Activated naive CD8-positive, alpha-beta T cell treated with anti-CD3 and anti-CD28 coated beads, Interleukin-2, amount 50 U/mL, for 24 hours (primary cell): ENCODE data around the gene TSC22D2.

Source experiments
- ATAC-seq: fragments of 150-1000 bp; cut with Tn5 transposase; one replicate; pipeline ENCODE4 v1.10.0; 2021
- DNase-seq: peaks from one replicate; pipeline ENCODE4 v3.0.0; 2021
- H3K27ac Mint-ChIP-seq: one replicate; pipeline ENCODE4 v1.8.0; 2021; ENCODE audit warnings: mild to moderate bottlenecking, mixed read lengths
- H3K27me3 Mint-ChIP-seq: one replicate; pipeline ENCODE4 v1.8.0; 2021; ENCODE audit warnings: mixed read lengths
- H3K36me3 Mint-ChIP-seq: one replicate; pipeline ENCODE4 v1.8.0; 2021; ENCODE audit warnings: low read depth, mixed read lengths
- H3K4me1 Mint-ChIP-seq: one replicate; pipeline ENCODE4 v1.8.0; 2021; ENCODE audit warnings: mixed read lengths
- H3K4me3 Mint-ChIP-seq: one replicate; pipeline ENCODE4 v1.8.0; 2021; ENCODE audit warnings: mild to moderate bottlenecking, moderate library complexity, mixed read lengths
- H3K9me3 Mint-ChIP-seq: one replicate; pipeline ENCODE4 v1.8.0; 2021; ENCODE audit warnings: mixed read lengths

TSC22D2 gene

DNA sequence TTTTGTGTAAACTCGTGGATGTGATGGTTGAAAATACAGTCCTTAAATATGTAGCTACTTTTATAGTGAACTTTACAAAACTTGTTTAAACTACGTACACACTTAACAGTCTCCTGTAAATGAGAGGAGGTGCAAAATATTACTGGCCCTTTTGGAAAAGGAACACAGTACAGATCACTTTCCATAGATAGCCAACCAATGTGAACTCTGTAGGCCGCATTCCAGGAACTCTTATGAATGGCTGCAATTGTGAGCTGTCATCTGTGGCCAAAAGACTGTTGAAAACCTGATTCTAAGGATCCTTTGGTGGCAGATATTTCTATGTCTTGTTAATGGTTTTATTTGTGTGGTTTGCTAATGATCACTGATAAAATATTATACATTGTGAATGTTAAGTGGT, 6.2 kb downstream of the TSC22D2 start:
- Mint-ChIP-seq H3K4me3 (peak overlapping the region; percentile 82), H3K27ac (no peak overlapping the region), H3K36me3 (peaks cover 49% of the 10 kb centered on the region), H3K4me1 (peaks cover 67% of the 10 kb centered on the region), H3K9me3 (no peaks in the 10 kb centered on the region), H3K27me3 (no peaks in the 10 kb centered on the region)
- no peak for ATAC-seq
- DNase-seq, result no peak

- Mint-ChIP-seq H3K27me3 (no peaks in the 10 kb centered on the region), H3K4me3 (peak overlapping the region; percentile 82), H3K4me1 (peaks cover 71% of the 10 kb centered on the region), H3K27ac (no peak overlapping the region), H3K36me3 (peaks cover 49% of the 10 kb centered on the region), H3K9me3 (no peaks in the 10 kb centered on the region)
- DNase-seq, result no peak
- ATAC-seq, result no peak
These were observed 6.9 kb downstream of the TSC22D2 start for GRCh38 chr3:150414959-150415358.

DNA sequence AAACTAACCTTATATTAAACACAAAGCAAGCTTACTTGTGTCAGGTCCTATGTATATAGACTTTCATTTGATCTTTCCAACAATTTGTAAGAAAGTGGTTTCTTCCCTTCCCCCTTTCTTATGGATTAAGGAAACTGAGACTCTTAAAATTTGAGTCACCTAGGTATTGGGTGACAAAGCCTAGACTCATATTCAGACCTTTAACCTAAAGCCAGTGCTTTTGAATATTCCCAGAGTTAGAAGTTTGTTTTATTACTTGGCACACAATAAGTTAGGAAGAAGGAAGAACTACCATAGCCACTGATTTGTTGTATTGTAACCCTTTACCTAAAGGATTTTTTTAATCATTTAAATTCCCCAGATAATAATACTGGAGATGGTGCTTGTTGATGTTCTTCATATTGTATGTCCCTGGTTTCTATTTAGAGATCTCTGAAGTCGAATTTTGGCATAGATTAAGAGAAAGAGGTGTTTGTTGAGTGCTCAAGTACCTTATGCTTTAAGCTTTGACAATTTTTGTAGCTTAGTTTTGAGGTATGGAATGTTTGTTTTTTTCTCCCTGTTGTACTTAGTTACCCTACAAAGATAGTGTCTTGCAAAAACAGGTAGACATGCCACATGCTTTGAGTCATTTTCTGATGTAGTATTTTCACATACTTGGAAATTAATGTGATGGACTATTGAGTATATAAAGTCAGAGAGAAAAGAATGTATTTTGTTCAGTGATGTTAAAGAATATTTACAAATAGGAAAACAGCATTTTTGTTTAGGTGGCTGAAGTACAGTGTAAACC, 11.2 kb downstream of the TSC22D2 start:
- ATAC-seq (no peak), DNase-seq (no peak)
- Mint-ChIP-seq H3K4me3 (no peak overlapping the region), H3K4me1 (peaks cover 56% of the 10 kb centered on the region), H3K36me3 (peaks cover 33% of the 10 kb centered on the region), H3K27me3 (no peaks in the 10 kb centered on the region), H3K9me3 (no peaks in the 10 kb centered on the region), H3K27ac (no peak overlapping the region)

GRCh38 chr3:150419959-150420358, 11.9 kb downstream of the TSC22D2 start:
- H3K27ac Mint-ChIP-seq, result no peak overlapping the region
- no peaks in the 10 kb centered on the region for H3K27me3 Mint-ChIP-seq
- H3K4me1 Mint-ChIP-seq, result peaks cover 49% of the 10 kb centered on the region
- no peaks in the 10 kb centered on the region for H3K9me3 Mint-ChIP-seq
- no peak overlapping the region for H3K4me3 Mint-ChIP-seq
- no peak for ATAC-seq
- DNase-seq, result no peak
- H3K36me3 Mint-ChIP-seq, result peaks cover 31% of the 10 kb centered on the region

DNA sequence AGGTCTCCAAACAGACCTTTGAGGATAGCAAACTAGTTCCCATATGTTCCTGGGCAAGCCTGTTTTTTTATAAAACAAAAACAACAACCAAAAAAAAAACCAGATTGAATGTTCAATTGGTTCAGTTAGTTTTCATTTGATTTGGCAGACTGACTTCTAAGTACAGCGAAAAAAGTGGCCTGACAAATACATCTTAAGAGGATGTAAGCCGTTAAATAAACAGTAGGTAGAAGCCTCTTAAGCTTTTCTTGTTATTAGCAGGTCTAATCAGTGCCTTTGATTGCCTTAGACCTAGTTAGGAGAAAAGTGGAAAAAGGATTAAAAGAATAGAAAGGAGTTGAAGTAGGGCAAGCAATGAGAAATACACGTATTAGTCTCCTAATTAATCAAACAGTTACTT, 13.2 kb downstream of the TSC22D2 start:
- Mint-ChIP-seq H3K27ac (no peak overlapping the region), H3K4me3 (no peak overlapping the region), H3K36me3 (peaks cover 24% of the 10 kb centered on the region), H3K27me3 (no peaks in the 10 kb centered on the region), H3K4me1 (peaks cover 40% of the 10 kb centered on the region), H3K9me3 (no peaks in the 10 kb centered on the region)
- no peak for DNase-seq
- no peak for ATAC-seq

GRCh38 chr3:150421799-150422548, 13.9 kb downstream of the TSC22D2 start:
- no peak overlapping the region for H3K4me3 Mint-ChIP-seq
- H3K27me3 Mint-ChIP-seq, result no peaks in the 10 kb centered on the region
- no peak overlapping the region for H3K27ac Mint-ChIP-seq
- no peak for DNase-seq
- ATAC-seq, result no peak
- peaks cover 22% of the 10 kb centered on the region for H3K36me3 Mint-ChIP-seq
- no peaks in the 10 kb centered on the region for H3K9me3 Mint-ChIP-seq
- H3K4me1 Mint-ChIP-seq, result peaks cover 38% of the 10 kb centered on the region

GRCh38 chr3:150422907-150423306, 14.8 kb downstream of the TSC22D2 start:
- H3K36me3 Mint-ChIP-seq, result peaks cover 18% of the 10 kb centered on the region
- DNase-seq, result no peak
- H3K4me3 Mint-ChIP-seq, result no peak overlapping the region
- no peak for ATAC-seq
- no peaks in the 10 kb centered on the region for H3K27me3 Mint-ChIP-seq
- H3K4me1 Mint-ChIP-seq, result peaks cover 33% of the 10 kb centered on the region
- no peak overlapping the region for H3K27ac Mint-ChIP-seq
- no peaks in the 10 kb centered on the region for H3K9me3 Mint-ChIP-seq

GRCh38 chr3:150423761-150424160, 15.7 kb downstream of the TSC22D2 start:
- no peak for DNase-seq
- Mint-ChIP-seq H3K27ac (no peak overlapping the region), H3K4me3 (no peak overlapping the region), H3K36me3 (peaks cover 21% of the 10 kb centered on the region), H3K4me1 (peaks cover 35% of the 10 kb centered on the region), H3K27me3 (no peaks in the 10 kb centered on the region), H3K9me3 (no peaks in the 10 kb centered on the region)
- ATAC-seq, result no peak

- Mint-ChIP-seq H3K27ac (no peak overlapping the region), H3K27me3 (no peaks in the 10 kb centered on the region), H3K36me3 (peaks cover 25% of the 10 kb centered on the region), H3K4me1 (peaks cover 40% of the 10 kb centered on the region), H3K4me3 (no peak overlapping the region), H3K9me3 (no peaks in the 10 kb centered on the region)
- no peak for ATAC-seq
- no peak for DNase-seq
These were observed 18.2 kb downstream of the TSC22D2 start for GRCh38 chr3:150426292-150426691.

GRCh38 chr3:150428562-150428961, 20.5 kb downstream of the TSC22D2 start:
- Mint-ChIP-seq H3K4me3 (no peak overlapping the region), H3K27ac (no peak overlapping the region), H3K4me1 (peaks cover 32% of the 10 kb centered on the region), H3K27me3 (no peaks in the 10 kb centered on the region), H3K36me3 (peaks cover 24% of the 10 kb centered on the region), H3K9me3 (no peaks in the 10 kb centered on the region)
- ATAC-seq (no peak), DNase-seq (no peak)

DNA sequence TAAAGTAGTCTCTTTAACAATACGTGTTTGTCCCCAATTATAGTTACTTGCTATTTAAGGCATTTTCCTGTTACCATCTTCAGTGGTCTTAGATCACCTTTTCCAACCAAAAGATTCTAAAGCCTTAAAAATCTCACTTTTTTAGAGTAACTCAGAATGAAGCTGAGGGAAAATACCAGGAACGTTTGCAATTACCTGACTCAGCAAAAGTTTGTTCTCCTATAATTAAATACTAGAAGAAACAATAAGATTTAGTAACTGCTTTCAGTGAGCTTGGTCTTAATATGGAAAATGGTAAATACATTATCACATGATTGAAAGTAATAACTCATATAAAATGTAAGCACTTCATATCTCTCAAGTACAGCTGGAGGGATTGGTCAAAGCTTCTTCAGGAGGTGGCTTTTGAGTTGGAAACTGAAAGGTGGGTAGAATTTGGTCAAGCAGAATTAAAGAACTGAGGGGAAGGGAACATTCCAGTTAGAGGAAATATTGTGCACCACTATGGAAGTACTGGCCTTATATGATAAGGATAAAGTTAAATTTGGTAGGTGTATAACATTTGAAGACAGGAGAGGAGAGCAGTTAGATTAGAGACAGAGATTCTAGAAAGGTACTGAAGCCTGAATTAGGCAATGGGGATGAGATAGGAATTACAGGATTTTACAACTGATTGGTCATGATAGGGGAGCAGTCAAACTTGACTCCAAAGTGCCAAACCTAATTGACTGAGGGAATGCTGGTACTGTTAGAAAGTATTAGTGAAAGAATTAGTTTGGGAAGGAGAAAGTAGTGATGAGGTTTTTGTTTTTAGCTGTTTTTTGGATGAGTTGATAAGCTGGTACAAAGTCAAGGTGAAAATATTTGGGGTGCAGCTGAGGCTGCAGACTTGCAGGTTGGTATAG, 21.9 kb downstream of the TSC22D2 start:
- DNase-seq (no peak), ATAC-seq (no peak)
- Mint-ChIP-seq H3K4me1 (peaks cover 34% of the 10 kb centered on the region), H3K36me3 (peaks cover 16% of the 10 kb centered on the region), H3K27me3 (no peaks in the 10 kb centered on the region), H3K9me3 (no peaks in the 10 kb centered on the region), H3K4me3 (no peak overlapping the region), H3K27ac (no peak overlapping the region)

DNA sequence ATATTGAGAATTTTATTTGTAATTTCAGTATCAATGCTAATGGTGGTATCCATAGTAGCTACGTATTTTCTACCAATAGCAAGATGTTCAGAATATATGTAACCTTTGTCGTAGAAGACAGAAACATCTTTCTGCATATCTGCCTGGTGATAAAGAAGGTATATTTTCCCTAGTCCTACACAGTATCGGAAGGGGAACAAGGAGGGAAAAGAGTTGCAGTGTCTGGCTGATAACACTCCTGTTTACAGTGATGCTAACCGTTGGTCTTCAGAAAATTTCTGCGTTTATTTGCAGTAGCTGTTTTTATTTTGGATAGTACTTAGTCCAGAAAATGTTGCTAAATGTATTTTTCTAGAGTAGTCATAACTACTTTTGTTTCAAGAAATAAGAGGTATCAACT, 25.2 kb downstream of the TSC22D2 start:
- Mint-ChIP-seq H3K27ac (no peak overlapping the region), H3K27me3 (no peaks in the 10 kb centered on the region), H3K4me3 (no peak overlapping the region), H3K9me3 (no peaks in the 10 kb centered on the region), H3K36me3 (peaks cover 11% of the 10 kb centered on the region), H3K4me1 (peaks cover 25% of the 10 kb centered on the region)
- ATAC-seq (no peak), DNase-seq (no peak)

DNA sequence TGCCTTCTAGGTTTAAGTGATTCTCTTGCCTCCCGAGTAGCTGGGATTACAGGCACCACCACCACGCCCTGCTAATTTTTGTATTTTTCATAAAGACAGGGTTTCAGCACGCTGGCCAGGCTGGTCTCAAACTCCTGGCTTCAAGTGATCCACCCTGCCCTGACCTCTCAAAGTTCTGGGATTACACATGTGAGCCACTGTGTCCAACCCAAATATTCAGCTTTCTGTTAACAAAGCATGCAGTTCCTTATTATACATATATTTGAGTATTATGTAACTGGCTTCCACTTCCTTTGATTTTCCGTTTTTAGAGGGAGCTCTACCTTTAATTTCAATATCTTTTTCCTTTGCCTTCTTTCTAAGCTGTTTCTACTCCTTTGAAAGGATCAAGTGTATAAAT, 26.1 kb downstream of the TSC22D2 start:
- peaks cover 17% of the 10 kb centered on the region for H3K4me1 Mint-ChIP-seq
- DNase-seq (no peak), ATAC-seq (no peak)
- H3K27ac Mint-ChIP-seq, result no peak overlapping the region
- no peaks in the 10 kb centered on the region for H3K9me3 Mint-ChIP-seq
- no peak overlapping the region for H3K4me3 Mint-ChIP-seq
- H3K27me3 Mint-ChIP-seq, result no peaks in the 10 kb centered on the region
- peaks cover 6% of the 10 kb centered on the region for H3K36me3 Mint-ChIP-seq

GRCh38 chr3:150436161-150436560, 28.1 kb downstream of the TSC22D2 start:
- no peak overlapping the region for H3K27ac Mint-ChIP-seq
- H3K4me1 Mint-ChIP-seq, result peaks cover 6% of the 10 kb centered on the region
- DNase-seq, result no peak
- H3K4me3 Mint-ChIP-seq, result no peak overlapping the region
- H3K27me3 Mint-ChIP-seq, result no peaks in the 10 kb centered on the region
- ATAC-seq, result no peak
- H3K9me3 Mint-ChIP-seq, result no peaks in the 10 kb centered on the region
- H3K36me3 Mint-ChIP-seq, result peaks cover 2% of the 10 kb centered on the region
